Effector memory CD8-positive, alpha-beta T cell (primary cell): Measurements from ENCODE around the gene PAX6.

Source experiments
- ATAC-seq: fragments of 150-1000 bp; cut with Tn5 transposase; replicated peaks from 2 replicates; pipeline ENCODE4 v1.10.0; 2021; ENCODE audit warnings: mild to moderate bottlenecking, moderate library complexity
- DNase-seq, 3 experiments: peaks; one replicate each; pipeline ENCODE4 v3.0.0; 2021
- H3K27ac Mint-ChIP-seq, 2 donors: one replicate each; pipeline ENCODE4 v1.8.0; 2022; ENCODE audit warnings: mild to moderate bottlenecking in 2 of 2, mixed read lengths in 2 of 2, moderate library complexity in 2 of 2
- H3K27me3 Mint-ChIP-seq, 2 donors: one replicate each; pipeline ENCODE4 v1.8.0; 2022; ENCODE audit warnings: mixed read lengths in 2 of 2
- H3K36me3 Mint-ChIP-seq: one replicate; pipeline ENCODE4 v1.8.0; 2022; ENCODE audit warnings: mild to moderate bottlenecking, moderate library complexity, mixed read lengths; ENCODE audit not compliant: insufficient read depth
- H3K4me1 Mint-ChIP-seq, 2 donors: one replicate each; pipeline ENCODE4 v1.8.0; 2022; ENCODE audit warnings: low read depth in 2 of 2, mixed read lengths in 2 of 2
- H3K4me3 Mint-ChIP-seq, 2 donors: one replicate each; pipeline ENCODE4 v1.8.0; 2022; ENCODE audit warnings: mild to moderate bottlenecking in 2 of 2, mixed read lengths in 2 of 2, moderate library complexity in 2 of 2
- H3K9me3 Mint-ChIP-seq, 2 donors: one replicate each; pipeline ENCODE4 v1.8.0; 2022; ENCODE audit warnings: mixed read lengths in 2 of 2

Gene PAX6

GRCh38 chr11:31826536-31827438, 15.7 kb upstream of the PAX6 start:
- ATAC-seq (no peak), DNase-seq (no peak)
- Mint-ChIP-seq H3K27ac (no peak overlapping the region), H3K27me3 (peaks cover 79 to 80% of the 10 kb centered on the region in 2 donors), H3K36me3 (peaks cover 18% of the 10 kb centered on the region), H3K9me3 (no peaks in the 10 kb centered on the region), H3K4me1 (peaks cover 16 to 19% of the 10 kb centered on the region in 2 donors), H3K4me3 (peak overlapping the region in 1 of 2 donors; percentile 43)

GRCh38 chr11:31825838-31826484, 14.8 kb upstream of the PAX6 start:
- Mint-ChIP-seq H3K27ac (no peak overlapping the region), H3K27me3 (peaks cover 86 to 88% of the 10 kb centered on the region in 2 donors), H3K36me3 (peaks cover 18% of the 10 kb centered on the region), H3K4me1 (peaks cover 16 to 19% of the 10 kb centered on the region in 2 donors), H3K4me3 (no peak overlapping the region), H3K9me3 (no peaks in the 10 kb centered on the region)
- DNase-seq (no peak), ATAC-seq (no peak)

- peak overlapping the region; percentile 13 to 23 for H3K4me3 Mint-ChIP-seq
- H3K27me3 Mint-ChIP-seq, result peaks cover 86 to 95% of the 10 kb centered on the region in 2 donors
Observed at GRCh38 chr11:31824879-31825837, 14.0 kb upstream of the PAX6 start.

GRCh38 chr11:31824332-31824878, 13.3 kb upstream of the PAX6 start:
- Mint-ChIP-seq H3K4me1 (peaks cover 16 to 19% of the 10 kb centered on the region in 2 donors), H3K27me3 (peaks cover 84 to 95% of the 10 kb centered on the region in 2 donors), H3K9me3 (no peaks in the 10 kb centered on the region), H3K4me3 (no peak overlapping the region), H3K27ac (no peak overlapping the region), H3K36me3 (peaks cover 21% of the 10 kb centered on the region)
- no peak for DNase-seq
- no peak for ATAC-seq

More at GRCh38 chr11:31824879-31825837, 14.0 kb upstream of the PAX6 start:
- ATAC-seq, result no peak
- DNase-seq, result no peak
- peaks cover 21% of the 10 kb centered on the region for H3K36me3 Mint-ChIP-seq
- peaks cover 16 to 19% of the 10 kb centered on the region in 2 donors for H3K4me1 Mint-ChIP-seq
- no peaks in the 10 kb centered on the region for H3K9me3 Mint-ChIP-seq
- H3K27ac Mint-ChIP-seq, result no peak overlapping the region

DNA sequence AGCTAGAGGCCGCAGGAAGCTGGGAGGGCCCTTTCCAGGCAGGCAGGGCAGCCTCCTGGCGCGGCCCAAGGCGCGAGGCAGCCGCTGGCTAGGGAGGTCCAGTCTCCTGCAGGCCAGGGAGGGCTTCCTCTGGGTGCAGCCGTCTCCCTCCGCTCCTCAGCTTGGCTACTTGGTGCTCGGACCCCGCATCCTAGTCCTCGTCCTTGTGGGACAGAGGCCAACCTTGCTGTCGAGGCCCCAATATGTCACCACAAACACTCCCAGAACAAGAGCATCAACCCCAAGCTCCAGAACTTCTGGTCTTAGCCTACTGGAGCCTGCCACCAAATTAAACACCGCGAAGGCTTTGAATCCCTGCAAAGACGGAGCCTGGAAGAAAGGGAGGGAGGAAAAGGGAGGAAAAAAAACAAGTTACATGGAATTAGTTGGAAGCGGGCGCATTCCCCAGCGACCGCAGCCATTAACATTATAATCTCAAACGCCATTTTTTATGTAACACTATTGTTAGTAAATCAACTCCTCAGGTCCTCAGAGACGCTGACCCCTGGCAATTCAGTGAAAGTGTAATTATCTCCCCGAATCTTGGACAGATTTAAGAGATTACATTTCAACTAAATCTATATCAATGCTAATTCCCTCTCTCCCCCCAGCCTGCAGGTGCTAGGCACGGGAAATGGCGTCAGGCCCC, 12.7 kb upstream of the PAX6 start:
- Mint-ChIP-seq H3K9me3 (no peaks in the 10 kb centered on the region), H3K36me3 (peaks cover 22% of the 10 kb centered on the region), H3K27me3 (peaks cover 83 to 96% of the 10 kb centered on the region in 2 donors), H3K4me1 (peaks cover 16 to 19% of the 10 kb centered on the region in 2 donors), H3K27ac (no peak overlapping the region), H3K4me3 (no peak overlapping the region)
- DNase-seq, result no peak
- ATAC-seq, result no peak

GRCh38 chr11:31822927-31823643, 12.0 kb upstream of the PAX6 start:
- no peak for DNase-seq
- ATAC-seq, result no peak
- Mint-ChIP-seq H3K27ac (no peak overlapping the region), H3K36me3 (peaks cover 23% of the 10 kb centered on the region), H3K9me3 (no peaks in the 10 kb centered on the region), H3K4me3 (no peak overlapping the region), H3K27me3 (peaks cover 83 to 100% of the 10 kb centered on the region in 2 donors), H3K4me1 (peaks cover 16 to 17% of the 10 kb centered on the region in 2 donors)

GRCh38 chr11:31822175-31822926, 11.2 kb upstream of the PAX6 start:
- peaks cover 10 to 13% of the 10 kb centered on the region in 2 donors for H3K4me1 Mint-ChIP-seq
- DNase-seq (no peak), ATAC-seq (no peak)
- H3K27ac Mint-ChIP-seq, result no peak overlapping the region
- H3K4me3 Mint-ChIP-seq, result no peak overlapping the region
- no peaks in the 10 kb centered on the region for H3K9me3 Mint-ChIP-seq
- peaks cover 79 to 99% of the 10 kb centered on the region in 2 donors for H3K27me3 Mint-ChIP-seq
- H3K36me3 Mint-ChIP-seq, result peaks cover 22% of the 10 kb centered on the region

GRCh38 chr11:31821766-31822165, 10.6 kb upstream of the PAX6 start:
- Mint-ChIP-seq H3K27ac (no peak overlapping the region), H3K36me3 (peaks cover 24% of the 10 kb centered on the region), H3K4me3 (no peak overlapping the region), H3K9me3 (no peaks in the 10 kb centered on the region), H3K4me1 (peaks cover 11 to 14% of the 10 kb centered on the region in 2 donors), H3K27me3 (peaks cover 78 to 99% of the 10 kb centered on the region in 2 donors)
- no peak for DNase-seq
- no peak for ATAC-seq

DNA sequence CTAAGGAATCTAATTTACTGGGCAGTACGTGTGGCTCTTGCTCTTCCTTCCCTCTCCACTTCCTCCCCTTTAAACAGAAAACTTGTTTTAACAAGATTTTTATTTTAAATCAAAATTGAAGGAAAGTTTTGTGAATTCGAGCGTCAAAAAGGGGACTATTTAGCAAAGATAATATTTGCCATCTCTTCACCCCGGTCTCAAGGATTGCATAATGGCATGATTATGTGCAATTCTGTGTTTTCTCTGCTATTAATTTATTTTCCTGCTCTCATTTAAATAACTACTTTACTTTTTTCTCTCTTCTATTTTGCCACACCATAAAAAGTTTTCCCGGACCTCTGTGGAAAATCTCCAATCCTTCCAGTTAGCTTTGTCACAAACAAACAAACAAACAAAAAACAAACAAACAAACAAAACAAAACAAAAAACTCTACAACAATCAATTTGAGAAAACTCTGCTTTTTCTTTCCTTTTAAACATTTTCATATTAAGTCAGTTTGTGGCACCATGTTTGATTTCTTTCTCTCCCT, 10.2 kb upstream of the PAX6 start:
- Mint-ChIP-seq H3K4me1 (peaks cover 8 to 10% of the 10 kb centered on the region in 2 donors), H3K27me3 (peaks cover 76 to 99% of the 10 kb centered on the region in 2 donors), H3K9me3 (no peaks in the 10 kb centered on the region), H3K27ac (no peak overlapping the region), H3K36me3 (peaks cover 24% of the 10 kb centered on the region), H3K4me3 (no peak overlapping the region)
- no peak for DNase-seq
- ATAC-seq, result no peak

- Mint-ChIP-seq H3K4me3 (no peak overlapping the region), H3K9me3 (no peaks in the 10 kb centered on the region), H3K27me3 (peaks cover 75 to 99% of the 10 kb centered on the region in 2 donors), H3K4me1 (peaks cover 9% of the 10 kb centered on the region in 2 donors), H3K27ac (no peak overlapping the region), H3K36me3 (peaks cover 28% of the 10 kb centered on the region)
- DNase-seq (no peak), ATAC-seq (no peak)
Observed at GRCh38 chr11:31820438-31820818, 9.3 kb upstream of the PAX6 start.
